Effector memory CD8-positive, alpha-beta T cell (primary cell): ENCODE measurements around the gene CBFA2T3.

Source experiments
- ATAC-seq: fragments of 150-1000 bp; cut with Tn5 transposase; replicated peaks from 2 replicates; pipeline ENCODE4 v1.10.0; 2021; ENCODE audit warnings: mild to moderate bottlenecking, moderate library complexity
- DNase-seq, 3 experiments: peaks; one replicate each; pipeline ENCODE4 v3.0.0; 2021
- H3K27ac Mint-ChIP-seq, 2 donors: one replicate each; pipeline ENCODE4 v1.8.0; 2022; ENCODE audit warnings: mild to moderate bottlenecking in 2 of 2, mixed read lengths in 2 of 2, moderate library complexity in 2 of 2
- H3K27me3 Mint-ChIP-seq, 2 donors: one replicate each; pipeline ENCODE4 v1.8.0; 2022; ENCODE audit warnings: mixed read lengths in 2 of 2
- H3K36me3 Mint-ChIP-seq: one replicate; pipeline ENCODE4 v1.8.0; 2022; ENCODE audit warnings: mild to moderate bottlenecking, moderate library complexity, mixed read lengths; ENCODE audit not compliant: insufficient read depth
- H3K4me1 Mint-ChIP-seq, 2 donors: one replicate each; pipeline ENCODE4 v1.8.0; 2022; ENCODE audit warnings: low read depth in 2 of 2, mixed read lengths in 2 of 2
- H3K4me3 Mint-ChIP-seq, 2 donors: one replicate each; pipeline ENCODE4 v1.8.0; 2022; ENCODE audit warnings: mild to moderate bottlenecking in 2 of 2, mixed read lengths in 2 of 2, moderate library complexity in 2 of 2
- H3K9me3 Mint-ChIP-seq, 2 donors: one replicate each; pipeline ENCODE4 v1.8.0; 2022; ENCODE audit warnings: mixed read lengths in 2 of 2

Gene CBFA2T3

GRCh38 chr16:88825146-88825545 lies 151.9 kb downstream of the CBFA2T3 start:
- peaks cover 3% of the 10 kb centered on the region for H3K36me3 Mint-ChIP-seq
- H3K9me3 Mint-ChIP-seq = no peaks in the 10 kb centered on the region
- no peak overlapping the region for H3K27ac Mint-ChIP-seq
- no peak overlapping the region for H3K4me3 Mint-ChIP-seq
- no peaks in the 10 kb centered on the region for H3K4me1 Mint-ChIP-seq
- no peaks in the 10 kb centered on the region for H3K27me3 Mint-ChIP-seq
- DNase-seq = no peak
- no peak for ATAC-seq
